Superior temporal gyrus (tissue), 1 donor: ENCODE measurements around the gene ZNF354B.
"Not testable (repeated sequence)": the region's sequence is repeated elsewhere in the genome, so short reads cannot be mapped to it uniquely, and the experiment has no call there.

Experiments
- DNase-seq: peaks from one replicate; pipeline ENCODE4 v3.0.0-alpha.2; 2016; ENCODE audit errors: extremely low spot score

Gene ZNF354B

DNA sequence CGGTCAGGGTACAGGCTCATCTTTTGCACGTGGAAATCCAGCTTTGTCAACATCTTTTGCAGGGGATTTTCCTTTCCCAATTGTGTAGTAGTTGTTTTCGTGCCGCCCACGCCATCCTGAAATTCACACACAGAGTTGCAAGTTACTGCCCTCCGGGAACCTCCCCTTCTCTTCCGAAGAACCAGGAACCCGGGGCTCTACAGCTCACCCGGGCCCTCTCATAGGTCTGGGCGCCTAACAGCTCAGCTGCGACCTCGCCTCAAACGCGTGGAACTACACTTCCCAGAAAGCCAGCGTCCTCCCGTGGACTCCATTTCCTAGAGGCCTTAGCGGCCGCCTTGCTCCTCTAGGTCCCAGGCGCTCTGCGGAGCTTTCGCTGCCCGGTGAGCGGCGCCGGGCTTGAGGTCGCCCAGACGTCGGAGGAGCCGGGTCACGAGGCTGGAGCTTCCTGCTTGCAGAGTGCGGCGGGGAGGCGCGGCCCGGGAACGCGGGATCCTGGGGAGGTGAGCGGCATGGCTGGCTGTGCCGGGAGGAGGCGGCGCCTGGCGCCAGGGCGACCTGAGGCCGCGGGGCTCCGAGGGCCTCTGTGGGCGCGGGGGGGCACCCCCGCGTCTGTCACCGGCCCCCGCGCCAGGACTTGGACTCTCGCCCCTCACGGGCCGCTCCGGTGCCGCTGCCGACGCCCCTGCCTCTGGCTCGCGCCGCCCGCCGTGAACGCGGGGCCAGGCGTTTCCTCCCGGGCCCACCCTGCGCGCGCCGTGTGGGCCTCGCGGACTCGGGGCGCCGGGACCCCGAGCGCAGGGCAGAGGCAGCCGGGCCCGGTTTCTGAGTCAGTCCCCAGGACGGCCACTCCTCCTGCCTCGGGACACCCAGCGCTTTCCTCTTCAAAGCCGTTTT lies at the start of gene ZNF354B:
TSS of gene ZNF354B (plus strand) at position 329 of the 897 bp plus-strand sequence. CDS start 1,095 bp downstream, outside the sequence.
- DNase-seq = peak; percentile 97

GRCh38 chr5:178817506-178817905 lies 42.2 kb upstream of the ZNF354B start:
- DNase-seq = no peak

- DNase-seq = no peak
Observed at GRCh38 chr5:178818094-178818493, 41.7 kb upstream of the ZNF354B start.

DNA sequence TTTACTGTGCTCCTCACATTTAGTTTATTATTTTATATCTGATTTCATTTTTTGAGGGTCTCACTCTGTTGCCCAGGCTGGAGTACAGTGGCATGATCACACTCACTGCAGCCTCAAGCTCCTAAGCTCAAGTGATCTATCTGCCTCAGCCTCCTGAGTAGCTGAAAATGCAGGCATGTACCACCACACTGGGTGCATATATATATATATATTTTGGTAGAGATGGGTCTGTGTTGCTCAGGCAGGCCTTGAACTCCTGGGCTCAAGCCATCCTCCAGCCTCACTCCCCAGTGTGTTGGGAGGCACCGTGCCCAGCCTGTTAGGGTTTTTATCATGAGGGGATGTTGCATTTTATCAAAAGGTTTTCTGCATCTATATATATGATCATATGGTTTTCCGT lies 39.8 kb upstream of the ZNF354B start:
- no peak for DNase-seq

GRCh38 chr5:178825444-178825843 lies 34.3 kb upstream of the ZNF354B start:
- DNase-seq = no peak

- DNase-seq = no peak
Observed at GRCh38 chr5:178826216-178826615, 33.5 kb upstream of the ZNF354B start.

DNA sequence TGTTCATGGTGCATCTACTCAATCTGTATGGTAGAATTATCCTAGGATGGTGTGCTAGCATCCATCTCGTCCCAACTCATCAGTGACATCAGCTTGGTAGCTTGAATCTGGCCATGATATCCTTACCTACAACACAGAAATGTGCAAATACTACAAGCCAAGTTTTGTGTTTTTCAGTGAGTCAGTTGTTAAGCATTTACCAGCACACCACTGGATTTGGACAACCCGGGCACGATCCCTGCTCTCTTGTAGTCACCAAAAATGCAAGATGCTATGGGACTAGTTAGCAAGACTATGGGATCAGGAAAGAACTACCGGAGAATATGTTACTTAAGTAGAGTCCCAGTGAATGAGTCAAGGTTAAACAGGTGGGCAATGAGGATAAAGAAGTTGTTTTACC lies 32.1 kb upstream of the ZNF354B start:
- DNase-seq = no peak

- no peak for DNase-seq
Observed at GRCh38 chr5:178831049-178831448, 28.7 kb upstream of the ZNF354B start.

GRCh38 chr5:178832618-178833201 lies 27.0 kb upstream of the ZNF354B start:
- DNase-seq = no peak

- DNase-seq = no peak
Observed at GRCh38 chr5:178836628-178837027, 23.1 kb upstream of the ZNF354B start.

- not testable (repeated sequence) for DNase-seq
Observed at GRCh38 chr5:178838695-178839318, 20.9 kb upstream of the ZNF354B start.

DNA sequence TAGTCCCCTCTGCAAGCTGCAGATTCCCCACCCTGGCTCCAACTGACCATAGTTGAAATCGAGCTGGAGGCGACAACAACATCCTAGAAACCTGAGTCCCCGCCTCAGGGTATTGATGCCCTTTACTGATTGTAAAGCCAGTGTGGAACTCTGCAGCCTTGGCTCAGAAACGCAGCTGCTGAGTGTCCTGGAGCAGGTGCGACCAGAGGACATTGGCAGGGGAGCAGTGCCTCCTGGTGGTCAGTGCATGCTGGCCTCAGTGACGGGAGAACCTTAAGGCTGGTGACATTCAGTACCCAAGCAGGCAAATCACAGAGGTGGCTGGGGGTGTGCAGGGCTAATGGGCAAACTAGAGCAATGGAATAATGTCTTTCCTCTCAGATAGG lies 20.4 kb upstream of the ZNF354B start:
- DNase-seq = peak; percentile 61

DNA sequence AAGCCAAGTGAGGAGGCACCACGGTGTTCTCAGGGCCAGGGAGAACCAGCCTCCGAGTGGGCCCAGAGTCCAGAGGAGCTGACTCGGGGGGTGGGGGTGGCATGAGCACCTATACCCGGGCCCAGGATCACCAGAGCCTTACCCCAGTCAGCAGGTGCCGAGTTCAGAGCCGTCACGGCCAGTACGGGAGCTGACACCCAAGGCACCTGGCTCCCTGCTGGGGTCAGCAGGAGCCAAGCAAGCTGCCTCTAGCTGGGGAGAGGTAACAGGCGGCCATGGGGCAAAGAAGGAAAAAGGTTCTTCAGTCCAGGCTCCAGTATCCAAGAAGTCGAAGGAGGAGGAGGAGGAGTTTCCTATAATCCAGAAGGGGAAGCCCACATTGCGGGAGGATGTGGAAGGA lies 19.4 kb upstream of the ZNF354B start:
- DNase-seq = not testable (repeated sequence)

- no peak for DNase-seq
Observed at GRCh38 chr5:178849316-178849715, 10.4 kb upstream of the ZNF354B start.

DNA sequence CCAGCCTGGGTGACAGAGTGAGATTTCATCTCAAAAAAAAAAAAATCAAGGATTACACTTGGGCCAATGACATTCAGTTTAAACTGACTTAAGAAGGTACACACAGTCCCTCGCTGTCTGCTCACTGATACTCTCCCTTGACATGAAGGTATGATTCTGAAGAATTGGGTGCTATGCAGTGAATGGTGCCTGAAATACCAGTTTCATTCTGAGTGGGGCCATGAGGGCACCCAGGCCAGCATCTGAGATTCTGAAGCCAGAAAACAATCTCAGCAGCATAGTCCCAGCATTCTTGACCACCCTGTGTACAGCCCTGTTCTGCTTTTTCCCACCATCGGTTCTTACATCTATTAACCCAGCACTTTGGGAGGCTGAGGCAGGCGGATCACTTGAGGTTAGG lies 7.8 kb upstream of the ZNF354B start:
- DNase-seq = no peak

DNA sequence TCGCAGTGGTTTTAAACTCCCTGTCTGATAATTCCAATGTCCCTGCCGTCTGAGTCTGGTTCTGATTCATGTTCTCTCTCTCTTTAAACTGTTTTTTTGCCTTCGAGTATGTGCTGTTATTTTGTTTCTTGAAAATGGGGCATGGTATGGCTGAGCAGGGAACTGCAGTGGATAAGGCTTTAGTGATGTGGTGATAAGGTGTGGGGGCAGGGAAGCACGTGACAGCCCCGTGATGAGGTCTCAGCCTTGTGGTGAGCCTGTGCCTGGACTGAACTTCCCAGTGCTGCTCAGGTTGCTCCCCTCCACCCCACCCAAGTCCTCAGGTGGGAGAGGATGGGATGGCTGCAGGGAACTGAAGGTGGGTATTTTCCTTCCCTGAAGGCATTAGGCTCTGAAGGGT lies 5.5 kb upstream of the ZNF354B start:
- no peak for DNase-seq

DNA sequence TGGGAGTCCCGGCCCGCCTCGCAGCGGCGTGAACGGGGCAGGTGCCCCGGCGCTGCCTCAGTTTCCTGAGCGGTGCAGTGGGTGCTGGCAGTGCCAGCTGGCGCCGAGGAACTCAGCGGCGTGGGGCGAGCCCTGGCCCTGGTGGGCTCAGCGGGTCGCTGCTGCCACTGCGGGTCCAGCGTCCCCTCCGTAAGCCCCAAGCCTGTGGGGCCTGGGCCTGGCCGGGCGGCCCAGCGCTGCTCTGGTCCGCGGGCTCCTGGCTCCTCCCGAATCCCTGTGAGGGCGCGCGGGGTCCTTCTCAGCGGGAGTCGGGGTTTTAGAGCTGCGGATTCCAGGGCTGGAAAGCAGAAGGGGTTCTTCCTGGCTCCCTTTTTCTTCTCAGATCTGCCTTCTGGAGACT lies 862 bp downstream of the ZNF354B start:
- DNase-seq = not testable (repeated sequence)

- DNase-seq = no peak
Observed at GRCh38 chr5:178861627-178862026, 1.9 kb downstream of the ZNF354B start.

- no peak for DNase-seq
Observed at GRCh38 chr5:178866946-178867345, 7.2 kb downstream of the ZNF354B start.

- no peak for DNase-seq
Observed at GRCh38 chr5:178869577-178869976, 9.8 kb downstream of the ZNF354B start.

DNA sequence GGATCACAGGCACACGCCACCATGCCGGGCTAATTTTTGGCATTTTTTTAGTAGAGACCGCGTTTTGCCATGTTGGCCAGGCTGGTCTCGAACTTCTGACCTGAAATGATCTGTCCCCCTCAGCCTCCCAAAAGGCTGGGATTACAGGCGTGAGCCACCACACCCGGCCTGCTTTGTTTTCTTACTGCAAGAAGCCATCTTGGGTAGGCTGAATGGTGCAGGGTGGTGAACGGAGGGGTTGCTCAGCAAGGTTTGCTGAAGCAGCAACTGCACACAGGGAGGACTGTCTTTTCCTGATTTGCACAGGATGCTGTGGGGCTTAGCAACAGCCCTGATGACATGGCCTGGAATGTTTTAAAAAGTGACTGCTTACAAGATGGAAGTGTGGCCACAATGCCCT lies 10.7 kb downstream of the ZNF354B start:
- no peak for DNase-seq

GRCh38 chr5:178872302-178872701 lies 12.5 kb downstream of the ZNF354B start:
- no peak for DNase-seq
